ENCODE measurements around the gene CXADR. TPM values are rescaled to one million over a fixed set of nuclear protein-coding genes. Genes with fewer than 3 reads are reported as not detected.
A peak's percentile ranks its signal among the peaks of the same experiment; 100 is the strongest.

CXADR gene
- total RNA-seq, 1 experiment from 2014 or later, result 0.08 TPM

DNA sequence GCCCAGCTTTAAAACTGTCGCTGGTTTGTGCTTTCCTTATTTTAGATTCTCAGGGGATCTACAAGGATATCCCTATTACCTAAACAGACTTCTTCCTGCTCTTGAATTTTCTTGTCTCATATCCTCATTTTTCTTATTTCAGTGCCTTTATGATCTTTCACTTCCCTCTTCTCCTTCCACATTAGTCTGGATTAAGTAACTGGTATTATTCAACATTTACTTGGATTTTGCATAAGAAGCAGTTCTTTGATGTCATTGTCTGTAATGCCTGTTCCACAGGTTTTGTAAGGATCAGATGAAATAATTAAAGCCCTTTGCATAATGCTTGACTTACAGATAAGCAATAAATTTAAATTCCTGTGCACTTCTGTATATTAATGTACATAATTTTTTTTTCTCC lies 26.5 kb downstream of the CXADR start:
- Histone ChIP-seq H3K4me3 (no peak overlapping the region), H3K9me3 (replicated peaks) (no peaks in the 10 kb centered on the region), H3K36me3 (no peaks in the 10 kb centered on the region), H3K4me1 (replicated peaks) (no peaks in the 10 kb centered on the region; the same call in 1 of the 2 replicates), H3K27me3 (replicated peaks) (no peaks in the 10 kb centered on the region), H3K27ac (no peak overlapping the region)
- no peak for DNase-seq (ENCODE audit: low read depth in 1 of 2, low spot score in 2 of 2)

DNA sequence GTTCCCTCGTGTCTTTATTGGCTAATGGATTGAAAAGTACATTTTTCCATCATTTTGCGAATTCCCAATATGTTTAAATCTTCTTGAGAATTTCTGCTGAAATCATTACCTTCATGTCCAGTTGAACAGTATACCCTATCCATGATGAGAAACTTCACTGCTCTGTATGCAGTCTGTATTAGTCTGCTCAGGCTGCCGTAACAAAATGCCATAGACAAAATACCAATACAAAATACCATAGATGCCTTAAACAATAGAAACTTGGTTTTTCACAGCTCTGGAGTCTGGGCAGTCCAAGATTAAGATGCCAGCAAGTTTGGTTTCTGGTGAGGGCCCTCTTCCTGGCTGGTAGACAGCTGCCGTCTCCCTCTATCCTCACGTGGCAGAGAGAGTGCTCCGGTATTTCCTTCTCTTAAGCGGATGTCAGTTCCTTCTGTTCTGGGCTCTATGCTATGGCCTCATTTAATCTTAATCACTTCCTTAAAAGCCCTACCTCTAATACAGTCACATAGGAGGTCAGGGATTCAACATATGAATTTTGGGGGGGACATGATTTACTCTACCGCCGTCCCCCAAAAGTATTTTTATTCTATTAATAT lies 27.0 kb downstream of the CXADR start:
- H3K27ac ChIP-seq, result no peak overlapping the region
- H3K4me1 ChIP-seq (replicated peaks), result no peaks in the 10 kb centered on the region; the same call in 1 of the 2 replicates
- no peak for DNase-seq (ENCODE audit: low read depth in 1 of 2, low spot score in 2 of 2)
- no peaks in the 10 kb centered on the region for H3K27me3 ChIP-seq (replicated peaks)
- H3K4me3 ChIP-seq, result no peak overlapping the region
- no peaks in the 10 kb centered on the region for H3K9me3 ChIP-seq (replicated peaks)
- no peaks in the 10 kb centered on the region for H3K36me3 ChIP-seq

DNA sequence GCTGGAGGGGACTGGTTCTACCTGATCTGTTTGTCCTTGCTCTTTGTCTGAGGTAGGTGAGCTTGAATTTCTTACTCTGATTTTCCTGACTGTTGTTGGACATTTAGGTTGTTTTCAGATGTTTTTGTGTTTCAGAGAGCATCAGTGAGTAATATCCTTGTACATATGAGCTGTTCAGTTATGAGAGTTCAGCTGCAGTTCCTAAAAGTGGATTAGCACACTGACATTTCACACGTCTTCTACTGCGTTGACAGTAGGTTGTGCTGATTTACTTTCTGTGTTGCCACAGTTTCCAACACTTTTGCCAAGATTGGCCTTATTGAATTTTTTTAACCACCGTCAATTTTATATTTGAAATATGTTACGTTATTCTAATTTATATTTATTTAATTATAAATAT lies 27.7 kb downstream of the CXADR start:
- no peaks in the 10 kb centered on the region for H3K36me3 ChIP-seq
- H3K9me3 ChIP-seq (replicated peaks), result no peaks in the 10 kb centered on the region
- no peaks in the 10 kb centered on the region for H3K27me3 ChIP-seq (replicated peaks)
- no peak overlapping the region for H3K27ac ChIP-seq
- H3K4me1 ChIP-seq (replicated peaks), result no peaks in the 10 kb centered on the region; the same call in 1 of the 2 replicates
- no peak overlapping the region for H3K4me3 ChIP-seq
- no peak for DNase-seq (ENCODE audit: low read depth in 1 of 2, low spot score in 2 of 2)

DNA sequence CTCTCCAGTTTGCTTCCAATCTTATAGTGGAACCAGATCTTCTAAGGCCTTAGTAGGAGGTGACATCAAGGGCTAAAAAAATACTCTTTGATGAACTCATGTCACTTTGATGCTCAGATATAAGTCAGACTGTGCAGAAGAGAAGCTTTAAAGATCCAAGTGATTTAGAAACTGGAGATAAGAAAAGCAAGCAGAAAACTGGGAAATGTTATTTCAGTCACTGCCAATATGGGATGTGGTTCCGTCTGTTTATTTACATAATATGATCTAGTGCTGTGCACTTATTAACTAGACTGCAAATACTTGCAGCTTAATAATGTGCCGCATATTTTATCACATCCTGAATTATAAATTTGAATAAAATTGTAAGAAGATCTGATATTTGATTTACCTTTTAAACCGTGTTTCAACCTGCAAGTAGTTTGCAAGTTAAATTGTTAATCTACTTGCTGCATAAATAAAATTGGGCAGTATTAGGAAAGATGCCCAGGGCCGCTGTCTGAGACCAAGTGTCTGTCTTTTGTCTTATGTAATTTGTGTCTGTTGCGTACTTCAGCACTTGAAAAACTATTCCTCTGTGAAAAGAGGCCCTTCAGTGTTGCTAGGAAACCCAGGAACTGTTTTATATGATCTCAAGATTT lies 29.6 kb downstream of the CXADR start:
- no peaks in the 10 kb centered on the region for H3K4me1 ChIP-seq (replicated peaks)
- no peak for DNase-seq (ENCODE audit: low read depth in 1 of 2, low spot score in 2 of 2)
- no peaks in the 10 kb centered on the region for H3K9me3 ChIP-seq (replicated peaks)
- H3K36me3 ChIP-seq, result no peaks in the 10 kb centered on the region
- H3K27me3 ChIP-seq (replicated peaks), result no peaks in the 10 kb centered on the region
- H3K27ac ChIP-seq, result no peak overlapping the region
- H3K4me3 ChIP-seq, result no peak overlapping the region

DNA sequence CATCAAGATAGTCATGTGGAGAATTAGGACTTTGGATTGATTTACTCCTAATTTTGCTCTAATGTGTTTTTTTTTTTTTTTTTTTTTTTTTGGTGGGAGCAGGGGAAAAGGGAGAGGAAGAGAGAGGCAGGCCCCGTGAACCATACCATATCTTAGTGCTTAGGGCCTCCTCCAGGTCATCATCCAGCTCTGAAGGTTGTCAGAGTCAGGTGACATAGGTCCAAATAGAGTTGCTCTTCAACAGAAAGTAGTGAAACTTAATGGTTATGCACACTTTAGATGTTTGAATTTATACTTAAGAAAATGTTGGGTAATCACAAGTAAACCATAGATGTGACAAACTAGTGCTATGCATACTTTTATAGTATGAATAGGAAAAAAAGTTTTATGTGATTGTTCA lies 32.2 kb downstream of the CXADR start:
- no peaks in the 10 kb centered on the region for H3K9me3 ChIP-seq (replicated peaks)
- no peaks in the 10 kb centered on the region for H3K36me3 ChIP-seq
- DNase-seq (ENCODE audit: low read depth in 1 of 2, low spot score in 2 of 2), result no peak

DNA sequence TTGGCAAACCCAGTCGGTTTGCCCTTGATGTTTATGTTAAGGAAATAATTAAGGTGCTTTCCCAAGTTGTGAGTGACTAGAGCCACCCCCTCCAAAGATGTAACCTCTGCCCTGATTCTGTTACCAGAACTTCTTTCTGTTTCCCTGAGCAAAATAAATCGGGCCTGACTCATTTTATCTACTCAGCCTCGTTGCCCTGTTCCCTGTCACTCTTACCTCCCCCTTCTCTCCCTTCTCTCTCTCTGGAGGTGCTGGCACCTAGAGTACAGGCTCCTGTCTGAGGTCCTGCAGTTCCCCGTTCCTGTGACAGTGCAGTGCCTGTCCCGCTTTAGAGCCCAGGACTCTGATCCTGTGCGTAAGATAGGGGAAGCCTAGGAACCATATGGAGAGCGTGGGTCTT lies 35.4 kb downstream of the CXADR start:
- no peak for DNase-seq (ENCODE audit: low read depth in 1 of 2, low spot score in 2 of 2)
- Histone ChIP-seq H3K27ac (no peak overlapping the region), H3K27me3 (replicated peaks) (no peaks in the 10 kb centered on the region), H3K4me3 (no peak overlapping the region), H3K9me3 (replicated peaks) (no peaks in the 10 kb centered on the region), H3K4me1 (replicated peaks) (no peaks in the 10 kb centered on the region), H3K36me3 (no peaks in the 10 kb centered on the region)

More for the DNA sequence above, 32.2 kb downstream of the CXADR start:
- H3K27ac ChIP-seq, result no peak overlapping the region
- H3K4me3 ChIP-seq, result no peak overlapping the region
- no peaks in the 10 kb centered on the region for H3K27me3 ChIP-seq (replicated peaks)
- no peaks in the 10 kb centered on the region for H3K4me1 ChIP-seq (replicated peaks)

- Histone ChIP-seq H3K4me3 (no peak overlapping the region), H3K36me3 (no peaks in the 10 kb centered on the region), H3K27me3 (replicated peaks) (no peaks in the 10 kb centered on the region), H3K9me3 (replicated peaks) (no peaks in the 10 kb centered on the region), H3K4me1 (replicated peaks) (no peaks in the 10 kb centered on the region), H3K27ac (no peak overlapping the region)
- DNase-seq (ENCODE audit: low read depth in 1 of 2, low spot score in 2 of 2), result no peak
These were observed 37.9 kb downstream of the CXADR start for GRCh38 chr21:17550671-17551308.

DNA sequence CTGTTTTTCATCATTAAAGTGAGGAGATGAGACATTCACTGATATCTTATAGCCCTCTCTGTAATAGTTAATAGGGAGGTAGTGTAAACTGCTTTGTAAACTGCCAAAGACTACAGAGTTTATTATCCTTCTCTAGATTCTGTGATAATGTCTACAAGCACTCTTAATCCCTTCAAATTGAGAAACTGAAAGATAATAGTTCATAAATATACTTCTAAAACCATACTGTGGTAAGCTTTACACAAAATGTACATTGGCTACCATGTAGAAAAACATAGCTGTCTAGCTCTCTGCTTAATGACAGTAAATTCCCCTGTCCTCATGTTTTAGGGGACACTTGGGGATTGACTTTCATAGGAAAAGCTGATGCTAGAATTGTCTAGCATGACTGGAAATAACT lies 39.6 kb downstream of the CXADR start:
- H3K27ac ChIP-seq, result no peak overlapping the region
- DNase-seq (ENCODE audit: low read depth in 1 of 2, low spot score in 2 of 2), result no peak
- H3K9me3 ChIP-seq (replicated peaks), result no peaks in the 10 kb centered on the region
- no peak overlapping the region for H3K4me3 ChIP-seq
- no peaks in the 10 kb centered on the region for H3K27me3 ChIP-seq (replicated peaks)
- no peaks in the 10 kb centered on the region for H3K4me1 ChIP-seq (replicated peaks)
- H3K36me3 ChIP-seq, result no peaks in the 10 kb centered on the region

DNA sequence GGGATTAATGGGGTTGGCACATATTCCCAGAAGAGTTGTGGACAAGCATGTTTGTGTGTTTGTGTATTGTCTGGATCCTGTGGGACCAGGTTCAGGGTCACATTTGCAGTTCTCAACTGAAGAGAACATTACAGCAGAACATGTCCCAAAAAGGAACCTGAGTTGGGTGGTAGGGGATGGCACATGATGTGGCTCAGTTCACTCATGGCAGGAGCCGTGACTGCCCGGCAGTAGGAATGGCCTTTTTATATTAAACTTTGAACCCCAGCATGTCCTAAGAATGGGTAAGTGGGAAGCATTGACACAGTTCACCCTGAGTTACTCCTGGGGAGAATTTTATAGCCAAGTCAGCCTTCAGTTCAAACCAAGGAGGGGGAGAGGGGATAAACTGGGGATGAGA lies 41.3 kb downstream of the CXADR start:
- no peak overlapping the region for H3K27ac ChIP-seq
- no peaks in the 10 kb centered on the region for H3K9me3 ChIP-seq (replicated peaks)
- DNase-seq (ENCODE audit: low read depth in 1 of 2, low spot score in 2 of 2), result no peak
- no peak overlapping the region for H3K4me3 ChIP-seq
- no peaks in the 10 kb centered on the region for H3K27me3 ChIP-seq (replicated peaks)
- H3K36me3 ChIP-seq, result no peaks in the 10 kb centered on the region
- no peaks in the 10 kb centered on the region for H3K4me1 ChIP-seq (replicated peaks)

DNA sequence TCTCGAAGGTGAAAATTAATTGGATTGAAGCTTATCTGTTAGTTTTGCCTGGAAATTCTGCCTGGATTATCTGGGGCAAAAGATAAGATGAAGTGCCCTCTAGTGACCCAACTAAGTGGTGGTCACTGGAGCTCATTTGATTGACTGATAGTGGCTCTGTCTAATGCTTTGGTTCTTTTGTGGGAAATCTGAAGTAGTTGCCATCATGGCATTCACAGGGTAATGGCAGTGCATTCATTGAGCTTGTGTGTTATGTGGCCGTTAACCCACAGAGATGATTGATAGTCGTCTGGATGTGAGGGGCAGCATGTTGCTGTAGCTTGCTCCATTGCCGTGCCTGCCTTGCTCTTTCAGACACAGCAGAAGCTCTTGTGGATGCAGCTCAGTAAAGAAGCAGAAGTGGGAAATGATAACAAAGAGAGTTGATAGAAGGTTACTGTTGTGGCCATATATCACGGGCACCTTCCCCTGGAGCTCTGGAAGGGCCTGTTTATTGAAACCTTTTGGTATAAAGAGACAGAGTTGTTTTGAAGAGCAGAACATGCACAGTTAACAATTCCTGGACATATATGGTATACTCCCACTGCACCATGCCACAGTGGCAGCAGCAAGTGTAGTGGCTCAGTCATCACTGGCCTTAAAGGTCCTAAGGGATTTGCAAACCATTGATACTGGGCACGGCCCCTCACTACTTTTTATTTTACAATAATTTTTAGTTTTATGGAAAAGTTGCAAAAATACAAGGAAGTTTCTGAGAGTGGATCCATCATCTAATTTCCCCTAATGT lies 42.0 kb downstream of the CXADR start:
- H3K27me3 ChIP-seq (replicated peaks), result no peaks in the 10 kb centered on the region
- peak in 1 of 2 experiments; percentile 5 for DNase-seq (ENCODE audit: low read depth in 1 of 2, low spot score in 2 of 2)
- no peaks in the 10 kb centered on the region for H3K9me3 ChIP-seq (replicated peaks)
- no peaks in the 10 kb centered on the region for H3K4me1 ChIP-seq (replicated peaks)
- no peaks in the 10 kb centered on the region for H3K36me3 ChIP-seq
- no peak overlapping the region for H3K4me3 ChIP-seq
- H3K27ac ChIP-seq, result no peak overlapping the region

DNA sequence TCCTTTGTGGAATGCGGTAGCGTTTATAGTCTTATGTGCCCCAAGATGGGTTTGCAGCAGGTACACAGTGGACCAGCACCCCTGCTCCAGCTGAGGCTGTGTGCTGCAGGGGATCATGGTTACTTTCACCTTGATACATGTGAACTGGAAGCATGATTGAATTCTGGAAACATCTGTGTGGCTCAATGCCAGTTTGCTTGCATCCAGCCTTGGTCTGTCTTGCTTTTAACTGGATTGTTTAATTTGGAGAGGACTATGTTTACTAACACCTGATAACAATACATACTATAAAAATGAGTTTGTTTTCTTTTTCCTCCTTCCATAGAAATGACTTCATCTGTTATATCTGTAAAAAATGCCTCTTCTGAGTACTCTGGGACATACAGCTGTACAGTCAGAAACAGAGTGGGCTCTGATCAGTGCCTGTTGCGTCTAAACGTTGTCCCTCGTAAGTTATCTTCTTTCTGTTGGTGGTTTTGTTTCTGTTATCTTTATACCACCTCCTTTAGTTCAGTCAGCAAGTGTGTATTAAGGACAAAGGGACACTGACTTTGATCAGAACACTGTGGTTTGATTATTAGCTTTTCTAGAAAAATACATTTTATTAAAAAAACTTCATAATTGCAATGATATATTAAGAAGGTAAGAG lies 47.7 kb downstream of the CXADR start:
- Histone ChIP-seq H3K4me3 (no peak overlapping the region), H3K27me3 (replicated peaks) (no peaks in the 10 kb centered on the region), H3K36me3 (no peaks in the 10 kb centered on the region), H3K4me1 (replicated peaks) (no peaks in the 10 kb centered on the region), H3K9me3 (replicated peaks) (no peaks in the 10 kb centered on the region), H3K27ac (no peak overlapping the region)
- DNase-seq (ENCODE audit: low read depth in 1 of 2, low spot score in 2 of 2), result peak in 1 of 2 experiments; percentile 5

DNA sequence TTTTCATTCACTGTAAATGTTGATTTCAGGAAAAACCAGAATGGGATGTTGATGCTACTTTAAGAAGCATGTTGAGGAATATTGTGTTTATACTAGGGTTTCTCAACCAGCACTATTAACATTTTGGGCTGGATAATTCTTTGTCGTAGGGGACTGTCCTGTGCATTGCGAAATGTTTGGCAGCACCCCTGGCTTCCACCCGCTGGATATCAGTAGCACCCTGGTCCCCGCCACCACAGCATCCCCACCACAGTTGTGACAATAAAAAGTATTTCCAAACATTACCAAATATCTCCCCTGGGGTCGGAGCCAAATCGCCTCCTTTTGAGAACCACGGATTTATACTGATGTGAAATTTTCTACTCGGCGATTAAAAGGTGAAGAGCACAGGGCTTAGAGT lies 57.9 kb downstream of the CXADR start:
- no peak for DNase-seq (ENCODE audit: low read depth in 1 of 2, low spot score in 2 of 2)
- Histone ChIP-seq H3K27me3 (replicated peaks) (0 out of 2 replicates have a peak, but pooled peaks cover 7% of the 10 kb centered on the region), H3K9me3 (replicated peaks) (no peaks in the 10 kb centered on the region), H3K4me3 (no peak overlapping the region), H3K36me3 (no peaks in the 10 kb centered on the region), H3K4me1 (replicated peaks) (no peaks in the 10 kb centered on the region), H3K27ac (no peak overlapping the region)

DNA sequence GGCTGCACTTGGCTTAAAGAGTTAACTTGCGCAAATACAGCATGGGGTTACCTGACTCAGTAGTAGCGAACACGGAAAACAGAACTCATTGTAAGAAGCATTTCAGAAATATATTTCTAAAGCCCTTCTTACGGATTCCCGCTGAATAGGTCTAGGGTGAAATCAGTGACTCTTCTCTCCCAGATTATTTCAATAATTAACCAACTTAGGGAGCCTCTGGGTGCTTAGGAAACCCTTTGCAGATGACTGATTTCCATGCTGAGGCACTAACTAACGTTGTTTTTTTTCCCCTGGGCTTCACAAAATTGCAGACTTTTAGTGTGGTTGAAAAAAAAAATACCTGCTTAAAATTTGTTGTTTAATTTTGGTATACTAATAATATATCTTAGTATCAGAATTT lies 59.6 kb downstream of the CXADR start:
- H3K4me1 ChIP-seq (replicated peaks), result no peaks in the 10 kb centered on the region

More for the DNA sequence above, 59.6 kb downstream of the CXADR start:
- Histone ChIP-seq H3K27me3 (replicated peaks) (0 out of 2 replicates have a peak, but pooled peaks cover 7% of the 10 kb centered on the region), H3K4me3 (no peak overlapping the region), H3K27ac (no peak overlapping the region), H3K9me3 (replicated peaks) (no peaks in the 10 kb centered on the region), H3K36me3 (no peaks in the 10 kb centered on the region)
- DNase-seq (ENCODE audit: low read depth in 1 of 2, low spot score in 2 of 2), result no peak

Measured in SJSA1 (cell line).